H1 (cell line): Measurements from ENCODE around the gene OTX2. TPM values are rescaled to one million over a fixed set of nuclear protein-coding genes. Genes with fewer than 3 reads are reported as not detected.

ENCODE experiments used
- CTCF ChIA-PET: fragments of 300-600 bp; sonication (Branson Sonifier 250); formaldehyde crosslinking; loops from one replicate; lab custom pipeline; 2021; ENCODE audit not compliant: partially characterized antibody; lab: Charles Lee
- POLR2A ChIA-PET: fragments of 300-600 bp; sonication (Branson Sonifier 250); formaldehyde crosslinking; loops from one replicate; lab custom pipeline; 2021; ENCODE audit warnings: inconsistent platforms; ENCODE audit not compliant: partially characterized antibody; lab: Charles Lee
- DNase-seq, 2 experiments: peaks; one replicate each; pipeline versions ENCODE4 v3.0.0 to v3.0.0-alpha.2; 2010 to 2022; ENCODE audit warnings: low spot score in 2 of 2, low read depth in 1 of 2, mixed read lengths in 1 of 2
- FAIRE-seq: peaks from 2 replicates; lab custom pipeline; 2011; peaks lifted over from hg19 to GRCh38; lab: Jason Lieb, UNC
- H2AFZ ChIP-seq: 2 replicates; pipeline ENCODE4 v1.8.1; 2012; ENCODE audit warnings: low read length, inconsistent platforms
- H2AK5ac ChIP-seq: 2 replicates; pipeline ENCODE4 v1.6.1; 2013; ENCODE audit warnings: low read depth, low read length
- H2BK120ac ChIP-seq: replicated peaks from 2 replicates; pipeline ENCODE3; 2013; ENCODE audit warnings: low read depth, low read length, inconsistent platforms
- H2BK12ac ChIP-seq: 2 replicates; pipeline ENCODE4 v1.6.1; 2013; ENCODE audit warnings: low read depth, low read length
- H2BK15ac ChIP-seq: 2 replicates; pipeline ENCODE4 v1.6.1; 2013; ENCODE audit warnings: low read length
- H2BK20ac ChIP-seq: 2 replicates; pipeline ENCODE4 v1.6.1; 2013; ENCODE audit warnings: low read length
- H2BK5ac ChIP-seq: 2 replicates; pipeline ENCODE4 v1.6.1; 2013; ENCODE audit warnings: low read depth, low read length
- H3K14ac ChIP-seq: 2 replicates; pipeline ENCODE4 v1.6.1; 2013; ENCODE audit warnings: inconsistent platforms; ENCODE audit not compliant: insufficient read length
- H3K18ac ChIP-seq: 2 replicates; pipeline ENCODE4 v1.6.1; 2013; ENCODE audit warnings: low read length; ENCODE audit errors: extremely low read depth
- H3K23ac ChIP-seq: 2 replicates; pipeline ENCODE4 v1.6.1; 2013; ENCODE audit warnings: inconsistent platforms; ENCODE audit not compliant: insufficient read length
- H3K23me2 ChIP-seq: 2 replicates; pipeline ENCODE4 v1.6.1; 2013; ENCODE audit warnings: low read depth, low read length
- H3K27ac ChIP-seq: 2 replicates; pipeline ENCODE4 v1.6.1; 2011; ENCODE audit warnings: low read depth, low read length, inconsistent platforms
- H3K27me3 ChIP-seq, 4 experiments: replicated peaks in 1 of 4; 1 replicate in 1 of 4; 2 replicates in 3 of 4; pipeline versions ENCODE4 v1.6.1 to v1.8.1; 2011 to 2013; ENCODE audit warnings: low read length in 3 of 4, mild to moderate bottlenecking in 3 of 4, inconsistent platforms in 2 of 4, mixed read lengths in 2 of 4, moderate library complexity in 1 of 4; ENCODE audit not compliant: control insufficient read depth in 3 of 4, insufficient read depth in 3 of 4; ENCODE audit errors: extremely low read depth in 1 of 4
- H3K36me3 ChIP-seq, 4 experiments: 2 replicates each; pipeline versions ENCODE4 v1.6.1 to v1.8.1; 2011 to 2013; ENCODE audit warnings: mild to moderate bottlenecking in 4 of 4, low read length in 3 of 4, moderate library complexity in 2 of 4, control low read depth in 1 of 4, inconsistent platforms in 1 of 4; ENCODE audit not compliant: insufficient read depth in 4 of 4, control insufficient read depth in 2 of 4
- H3K4ac ChIP-seq: replicated peaks from 2 replicates; pipeline ENCODE3; 2013; ENCODE audit warnings: low read length, low read depth, mixed read lengths, inconsistent platforms; ENCODE audit not compliant: insufficient read length
- H3K4me1 ChIP-seq, 4 experiments: replicated peaks in 1 of 4; 1 replicate in 1 of 4; 2 replicates in 3 of 4; pipeline versions ENCODE4 v1.6.1 to v1.8.1; 2011 to 2013; ENCODE audit warnings: low read length in 3 of 4, inconsistent platforms in 2 of 4, mixed read lengths in 1 of 4; ENCODE audit not compliant: insufficient read depth in 4 of 4, control insufficient read depth in 3 of 4
- H3K4me2 ChIP-seq, 2 experiments: 2 replicates each; pipeline versions ENCODE4 v1.6.1 to v1.8.1; 2011 to 2013; ENCODE audit warnings: low read depth in 2 of 2, low read length in 2 of 2, control low read depth in 1 of 2, inconsistent platforms in 1 of 2, mild to moderate bottlenecking in 1 of 2; ENCODE audit not compliant: insufficient read depth in 1 of 2
- H3K4me3 ChIP-seq, 4 experiments: fragments of 200-600, 300-600 bp in 1 of 4; sonication (generic), shearing (Covaris generic), sonication (Bioruptor Twin) in 1 of 4; 2 replicates each; pipeline versions ENCODE4 v1.5.1 to v1.8.1; 2011 to 2016; ENCODE audit warnings: low read length in 4 of 4, low read depth in 3 of 4, control low read depth in 2 of 4, inconsistent platforms in 2 of 4, mild to moderate bottlenecking in 2 of 4, mixed read lengths in 1 of 4, moderate library complexity in 1 of 4; ENCODE audit not compliant: insufficient read depth in 2 of 4; ENCODE audit errors: extremely low read depth in 1 of 4
- H3K56ac ChIP-seq: replicated peaks from 2 replicates; pipeline ENCODE3; 2013; ENCODE audit warnings: low read depth, mild to moderate bottlenecking, mixed read lengths, low read length, inconsistent platforms; ENCODE audit not compliant: insufficient read length
- H3K79me1 ChIP-seq: 2 replicates; pipeline ENCODE4 v1.6.1; 2013; ENCODE audit warnings: low read depth, low read length, control low read depth
- H3K79me2 ChIP-seq, 2 experiments: 2 replicates each; pipeline versions ENCODE4 v1.6.1 to v1.8.1; 2012 to 2013; ENCODE audit warnings: low read length in 2 of 2, mild to moderate bottlenecking in 2 of 2, inconsistent platforms in 1 of 2; ENCODE audit not compliant: insufficient read depth in 2 of 2, control insufficient read depth in 1 of 2
- H3K9ac ChIP-seq, 4 experiments: replicated peaks in 1 of 4; 1 replicate in 1 of 4; 2 replicates in 3 of 4; pipeline versions ENCODE4 v1.6.1 to v1.8.1; 2011 to 2013; ENCODE audit warnings: low read depth in 3 of 4, low read length in 3 of 4, control low read depth in 2 of 4, mild to moderate bottlenecking in 2 of 4, moderate library complexity in 2 of 4, inconsistent platforms in 1 of 4; ENCODE audit errors: extremely low read depth in 1 of 4
- H3K9me3 ChIP-seq, 2 experiments: 2 replicates each; pipeline versions ENCODE4 v1.6.1 to v1.8.1; 2012 to 2013; ENCODE audit warnings: mild to moderate bottlenecking in 2 of 2, moderate library complexity in 2 of 2, control low read depth in 1 of 2, inconsistent platforms in 1 of 2, low read depth in 1 of 2, low read length in 1 of 2, mixed read lengths in 1 of 2; ENCODE audit not compliant: insufficient read depth in 2 of 2
- H4K20me1 ChIP-seq, 2 experiments: replicated peaks in 1 of 2; 2 replicates each; pipeline versions ENCODE3 to v1.8.1; 2011 to 2013; ENCODE audit warnings: inconsistent platforms in 2 of 2, low read length in 2 of 2, mild to moderate bottlenecking in 1 of 2; ENCODE audit not compliant: insufficient read depth in 2 of 2, control insufficient read depth in 1 of 2
- H4K5ac ChIP-seq: 2 replicates; pipeline ENCODE4 v1.6.1; 2013; ENCODE audit warnings: low read length, low read depth, mixed read lengths, inconsistent platforms; ENCODE audit not compliant: insufficient read length
- H4K8ac ChIP-seq: 2 replicates; pipeline ENCODE4 v1.8.0; 2013; ENCODE audit warnings: mild to moderate bottlenecking, moderate library complexity, low read length, inconsistent platforms; ENCODE audit not compliant: insufficient read depth; ENCODE audit errors: extremely low read depth
- H4K91ac ChIP-seq: replicated peaks from 2 replicates; pipeline ENCODE3; 2013; ENCODE audit warnings: low read length, mixed read lengths, inconsistent platforms; ENCODE audit not compliant: insufficient read length
- CEBPB ChIP-seq: IDR thresholded peaks from 2 replicates; pipeline ENCODE4 v1.6.1; 2012; ENCODE audit warnings: low read depth, low read length
- E2F6 ChIP-seq: IDR thresholded peaks from 2 replicates; pipeline ENCODE4 v1.6.1; 2012; ENCODE audit warnings: inconsistent platforms
- EGR1 ChIP-seq: IDR thresholded peaks from 2 replicates; pipeline ENCODE4 v1.6.1; 2011; ENCODE audit warnings: low read depth, low read length, borderline replicate concordance
- GTF2F1 ChIP-seq: IDR thresholded peaks from 2 replicates; pipeline ENCODE4 v1.6.1; 2012; ENCODE audit warnings: low read depth, low read length, improper control_type of control experiment, borderline replicate concordance
- NANOG ChIP-seq: IDR thresholded peaks from 2 replicates; pipeline ENCODE4 v1.6.1; 2011; ENCODE audit warnings: low read length, low read depth, mild to moderate bottlenecking, inconsistent platforms; ENCODE audit not compliant: insufficient read depth, poor library complexity, severe bottlenecking
- POLR2A ChIP-seq, 2 experiments: IDR thresholded peaks; 1 replicate in 1 of 2; 2 replicates in 1 of 2; pipeline ENCODE4 v1.6.1; 2011; ENCODE audit warnings: low read depth in 2 of 2, low read length in 2 of 2, mild to moderate bottlenecking in 2 of 2; ENCODE audit errors: control extremely low read depth in 1 of 2
- POLR2AphosphoS5 ChIP-seq: IDR thresholded peaks from 2 replicates; pipeline ENCODE4 v1.6.1; 2011; ENCODE audit warnings: low read depth, low read length
- POU5F1 ChIP-seq: IDR thresholded peaks from 2 replicates; pipeline ENCODE4 v1.6.1; 2011; ENCODE audit warnings: low read depth, mild to moderate bottlenecking, low read length, moderate library complexity
- RAD21 ChIP-seq, 2 experiments: IDR thresholded peaks in 1 of 2; conservative IDR thresholded peaks in 1 of 2; 2 replicates each; pipeline ENCODE4 v1.6.1; 2011; ENCODE audit warnings: low read depth in 2 of 2, low read length in 2 of 2, improper control_type of control experiment in 1 of 2, inconsistent platforms in 1 of 2, mild to moderate bottlenecking in 1 of 2, moderate library complexity in 1 of 2
- RXRA ChIP-seq: IDR thresholded peaks from 2 replicates; pipeline ENCODE4 v1.6.1; 2011; ENCODE audit warnings: low read depth, mild to moderate bottlenecking, low read length, moderate library complexity; ENCODE audit not compliant: insufficient read depth
- SIRT6 ChIP-seq: IDR thresholded peaks from one replicate; pipeline ENCODE4 v1.7.1; 2012; ENCODE audit warnings: low read length, inconsistent platforms
- WGBS, 2 experiments: shearing (Covaris generic) in 1 of 2; methylation state at CpG; one replicate each; pipeline versions ENCODE4 v1.1.6 to v1.1.7; 2013 to 2015; ENCODE audit warnings: low lambda C conversion rate in 2 of 2, mixed read lengths in 2 of 2, inconsistent platforms in 1 of 2, low coverage in 1 of 2, missing lambda C conversion rate in 1 of 2; ENCODE audit not compliant: insufficient replicate concordance in 2 of 2, insufficient coverage in 1 of 2, insufficient read length in 1 of 2; ENCODE audit errors: extremely low coverage in 1 of 2, missing lambda C conversion rate in 1 of 2; 5-methylcytosine and 5-hydroxymethylcytosine counted together
- polyA plus RNA-seq, 7 experiments: library from polyadenylated mRNA; depleted of rRNA in 3 of 7; stranded (reverse) in 5 of 7; unstranded in 2 of 7; fragments of >200 nt in 5 of 7; fragments of 200-250 nt in 2 of 7; gene quantifications; 1 replicate in 5 of 7; 2 replicates in 1 of 7; 4 replicates in 1 of 7; pipeline versions ENCODE4 v1.2.1 to v1.2.3, GENCODE V29; 2011 to 2013; ENCODE audit warnings: missing spikeins in 2 of 7, mixed read lengths in 2 of 7
- total RNA-seq: library from RNA; stranded (reverse); fragmentation: NEBNext Ultra II Directional; extraction: Animal tissue kit (Norgen Biotek cat#: 25700); gene quantifications from 2 replicates; pipeline ENCODE4 v1.2.1, GENCODE V29; 2021
- TF ChIP-seq, protein P1 (sequence below): IDR thresholded peaks from 2 replicates; pipeline ENCODE4 v1.6.1; 2012; ENCODE audit warnings: low read length, inconsistent platforms

The OTX2 gene
- total and polyA plus RNA-seq, 2 of the 8 experiments (the other 6 are each of a cell fraction or from before 2014, with no cell fraction given), result 33.9 to 155 TPM

- 80% methylated on average over 5 of the region's 5 CpGs; no CpG with 5 or more reads in 1 of the 2 experiments for WGBS, 2 experiments
- no peak for TF ChIP-seq RAD21 (IDR thresholded peaks at IDR 0.05 in 1 of 2, conservative IDR thresholded peaks at IDR 0.05 in 1 of 2; ENCODE audit: low read depth in 2 of 2, low read length in 2 of 2)
- no peak for TF ChIP-seq EGR1
- TF ChIP-seq RXRA, result no peak
- no peak for TF ChIP-seq POLR2AphosphoS5
- TF ChIP-seq, protein P1, sequence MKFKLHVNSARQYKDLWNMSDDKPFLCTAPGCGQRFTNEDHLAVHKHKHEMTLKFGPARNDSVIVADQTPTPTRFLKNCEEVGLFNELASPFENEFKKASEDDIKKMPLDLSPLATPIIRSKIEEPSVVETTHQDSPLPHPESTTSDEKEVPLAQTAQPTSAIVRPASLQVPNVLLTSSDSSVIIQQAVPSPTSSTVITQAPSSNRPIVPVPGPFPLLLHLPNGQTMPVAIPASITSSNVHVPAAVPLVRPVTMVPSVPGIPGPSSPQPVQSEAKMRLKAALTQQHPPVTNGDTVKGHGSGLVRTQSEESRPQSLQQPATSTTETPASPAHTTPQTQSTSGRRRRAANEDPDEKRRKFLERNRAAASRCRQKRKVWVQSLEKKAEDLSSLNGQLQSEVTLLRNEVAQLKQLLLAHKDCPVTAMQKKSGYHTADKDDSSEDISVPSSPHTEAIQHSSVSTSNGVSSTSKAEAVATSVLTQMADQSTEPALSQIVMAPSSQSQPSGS, result no peak
- no peak for TF ChIP-seq SIRT6
- no peak for TF ChIP-seq GTF2F1
- TF ChIP-seq NANOG, result no peak
- TF ChIP-seq CEBPB, result no peak
- no peak for TF ChIP-seq E2F6
- TF ChIP-seq POU5F1, result no peak
- TF ChIP-seq POLR2A (IDR thresholded peaks at IDR 0.05; ENCODE audit: control extremely low read depth in 1 of 2, low read depth in 2 of 2, low read length in 2 of 2), result no peak
These were observed 51.2 kb downstream of the OTX2 start for GRCh38 chr14:56759094-56759493.

More at GRCh38 chr14:56759094-56759493, 51.2 kb downstream of the OTX2 start:
- no peaks in the 10 kb centered on the region for H3K36me3 ChIP-seq
- H3K14ac ChIP-seq, result no peak overlapping the region
- H4K20me1 ChIP-seq, result no peaks in the 10 kb centered on the region
- ChIA-PET POLR2A (interaction anchor here (0.7 kb wide), 1 partner anchor 12 kb away, joined by 3 read pairs; no protein-coding TSS in a partner anchor), CTCF (interaction anchor here (0.7 to 1.0 kb wide), 2 partner anchors 12 to 126 kb away, joined by 3 read pairs; no protein-coding TSS in a partner anchor)
- H4K91ac ChIP-seq, result no peak overlapping the region
- H4K8ac ChIP-seq, result no peak overlapping the region
- no peak overlapping the region for H3K18ac ChIP-seq
- peaks cover 0 to 10% (median 4%) of the 10 kb centered on the region in 4 experiments; a peak in 5 of 7 replicates for H3K4me1 ChIP-seq
- H2BK20ac ChIP-seq, result no peak overlapping the region
- H3K4ac ChIP-seq, result no peak overlapping the region
- H3K79me1 ChIP-seq, result no peaks in the 10 kb centered on the region
- H4K5ac ChIP-seq, result no peak overlapping the region
- no peak overlapping the region for H3K9ac ChIP-seq
- no peak overlapping the region for H2BK120ac ChIP-seq
- no peak overlapping the region for H3K27ac ChIP-seq
- H3K23me2 ChIP-seq, result no peaks in the 10 kb centered on the region
- H3K23ac ChIP-seq, result no peak overlapping the region
- H2BK15ac ChIP-seq, result no peak overlapping the region
- H2AK5ac ChIP-seq, result no peak overlapping the region
- H2BK5ac ChIP-seq, result no peak overlapping the region
- DNase-seq (no peak), FAIRE-seq (peak; percentile 52)
- no peak overlapping the region for H3K4me3 ChIP-seq
- H3K79me2 ChIP-seq, result no peaks in the 10 kb centered on the region
- no peak overlapping the region for H2BK12ac ChIP-seq
- no peak overlapping the region for H3K4me2 ChIP-seq
- H3K56ac ChIP-seq, result no peak overlapping the region
- no peaks in the 10 kb centered on the region; a peak in 1 of 7 replicates for H3K27me3 ChIP-seq
- peak overlapping the region; percentile 88 for H2AFZ ChIP-seq
- H3K9me3 ChIP-seq, result no peaks in the 10 kb centered on the region; a peak in 1 of 4 replicates
